NK-92 treated with Interleukin-12 subunit alpha and Interleukin-12 subunit beta, amount 100 ng/mL, for 24 hours (cell line): Measurements from ENCODE around the gene RASD1.

Experiments
- DNase-seq: peaks from one replicate; lab custom pipeline; 2025; lab: John Stamatoyannopoulos, UW

Gene RASD1

GRCh38 chr17:17526369-17526768, 30.2 kb upstream of the RASD1 start:
- no peak for DNase-seq

GRCh38 chr17:17525956-17526355, 29.8 kb upstream of the RASD1 start:
- DNase-seq: no peak

- no peak for DNase-seq
Observed at GRCh38 chr17:17525311-17525710, 29.1 kb upstream of the RASD1 start.

- no peak for DNase-seq
Observed at GRCh38 chr17:17523731-17524490, 27.7 kb upstream of the RASD1 start.

- DNase-seq: no peak
Observed at GRCh38 chr17:17523001-17523730, 27.0 kb upstream of the RASD1 start.

GRCh38 chr17:17520599-17521232, 24.5 kb upstream of the RASD1 start:
- DNase-seq: no peak

- no peak for DNase-seq
Observed at GRCh38 chr17:17519886-17520285, 23.7 kb upstream of the RASD1 start.

GRCh38 chr17:17518951-17519350, 22.8 kb upstream of the RASD1 start:
- no peak for DNase-seq

- DNase-seq: no peak
Observed at GRCh38 chr17:17518014-17518413, 21.8 kb upstream of the RASD1 start.

- DNase-seq: no peak
Observed at GRCh38 chr17:17516941-17517720, 20.9 kb upstream of the RASD1 start.

- no peak for DNase-seq
Observed at GRCh38 chr17:17515934-17516930, 20.0 kb upstream of the RASD1 start.

- DNase-seq: no peak
Observed at GRCh38 chr17:17514993-17515933, 19.1 kb upstream of the RASD1 start.

- no peak for DNase-seq
Observed at GRCh38 chr17:17514361-17514992, 18.3 kb upstream of the RASD1 start.

- DNase-seq: no peak
Observed at GRCh38 chr17:17513626-17514025, 17.4 kb upstream of the RASD1 start.

- DNase-seq: no peak
Observed at GRCh38 chr17:17512866-17513265, 16.7 kb upstream of the RASD1 start.

GRCh38 chr17:17511881-17512858, 16.0 kb upstream of the RASD1 start:
- no peak for DNase-seq

GRCh38 chr17:17511293-17511741, 15.1 kb upstream of the RASD1 start:
- DNase-seq: no peak
